GM18526 (cell line): Measurements from ENCODE around the gene GRIN3B.

Experiments
- POLR2A ChIP-seq: IDR thresholded peaks from 3 replicates; pipeline ENCODE4 v1.6.1; 2011; ENCODE audit not compliant: insufficient read length; ENCODE audit errors: extremely low read depth

Gene GRIN3B

GRCh38 chr19:1017115-1017905 is 17.1 kb downstream of the GRIN3B start:
- TF ChIP-seq POLR2A = no peak

DNA sequence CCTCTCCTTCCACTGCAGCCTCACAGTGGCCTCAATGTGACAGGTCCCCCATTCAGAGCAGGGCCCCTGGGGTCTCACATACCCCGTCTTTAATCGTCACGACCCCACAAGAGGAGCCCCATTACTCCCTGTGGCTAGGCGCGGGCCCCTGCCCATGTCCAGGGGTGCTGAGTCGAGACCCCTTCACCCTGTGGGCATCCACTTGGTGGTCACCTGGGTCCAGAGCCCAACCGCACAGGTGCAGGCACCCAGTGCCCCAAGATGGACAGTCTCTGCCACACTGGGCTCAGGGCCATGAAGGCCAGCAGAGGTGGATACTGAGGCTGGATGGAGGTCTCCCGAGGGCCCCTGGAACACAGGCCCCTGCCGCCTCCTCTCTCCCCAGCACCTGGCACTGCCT is 17.7 kb downstream of the GRIN3B start:
- TF ChIP-seq POLR2A = no peak

DNA sequence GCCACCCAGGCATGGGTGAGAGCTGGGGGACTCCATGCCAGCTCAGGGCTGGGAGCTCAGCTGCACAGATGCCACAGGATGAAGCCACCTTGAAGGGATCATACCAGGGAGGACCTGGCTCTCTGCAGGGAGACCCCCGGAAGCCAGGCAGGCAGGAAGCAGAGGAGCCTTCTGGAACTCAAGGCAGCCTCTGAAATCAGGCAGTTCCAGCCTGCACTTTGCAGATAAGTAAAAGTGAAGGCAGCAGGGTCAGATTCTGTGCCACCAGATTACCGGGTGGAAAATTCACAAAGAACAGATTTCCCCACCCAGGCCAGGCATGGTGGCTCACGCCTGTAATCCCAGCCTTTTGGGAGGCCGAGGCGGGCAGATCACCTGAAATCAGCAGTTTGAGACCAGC is 18.2 kb downstream of the GRIN3B start:
- no peak for TF ChIP-seq POLR2A

DNA sequence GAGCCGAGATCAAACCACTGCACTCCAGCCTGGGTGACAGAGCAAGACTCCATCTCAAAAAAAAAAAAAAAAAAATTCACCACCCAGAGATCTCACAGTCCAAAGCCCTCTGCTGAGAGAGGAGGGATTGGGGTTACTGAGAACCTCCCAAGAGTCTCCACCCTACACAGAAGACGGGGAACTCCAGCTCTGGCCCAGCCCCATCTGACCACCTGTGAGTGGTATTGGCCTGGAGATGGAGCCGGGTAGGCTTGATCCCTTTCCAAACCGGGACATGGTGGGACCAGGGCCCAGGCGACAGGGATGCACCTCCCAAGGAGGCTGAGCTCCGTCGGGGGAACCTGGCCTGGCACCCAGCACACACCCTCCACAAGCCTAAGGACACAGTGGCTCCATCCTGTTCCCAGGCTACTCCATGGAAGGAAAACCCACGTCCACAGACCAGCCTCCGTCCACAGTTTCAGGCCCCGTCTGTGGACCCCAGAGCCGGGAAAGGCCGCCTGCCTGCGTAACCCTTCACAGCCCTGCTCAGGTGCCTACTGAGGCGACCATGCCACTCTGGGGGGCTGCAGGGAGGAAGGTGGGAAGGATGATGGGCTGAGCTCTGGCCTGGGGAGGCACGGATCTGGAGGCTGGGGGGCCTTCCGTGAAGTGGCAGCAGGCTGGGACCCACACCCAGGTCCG is 18.9 kb downstream of the GRIN3B start:
- TF ChIP-seq POLR2A = no peak

GRCh38 chr19:1019616-1019961 is 19.4 kb downstream of the GRIN3B start:
- TF ChIP-seq POLR2A = no peak

DNA sequence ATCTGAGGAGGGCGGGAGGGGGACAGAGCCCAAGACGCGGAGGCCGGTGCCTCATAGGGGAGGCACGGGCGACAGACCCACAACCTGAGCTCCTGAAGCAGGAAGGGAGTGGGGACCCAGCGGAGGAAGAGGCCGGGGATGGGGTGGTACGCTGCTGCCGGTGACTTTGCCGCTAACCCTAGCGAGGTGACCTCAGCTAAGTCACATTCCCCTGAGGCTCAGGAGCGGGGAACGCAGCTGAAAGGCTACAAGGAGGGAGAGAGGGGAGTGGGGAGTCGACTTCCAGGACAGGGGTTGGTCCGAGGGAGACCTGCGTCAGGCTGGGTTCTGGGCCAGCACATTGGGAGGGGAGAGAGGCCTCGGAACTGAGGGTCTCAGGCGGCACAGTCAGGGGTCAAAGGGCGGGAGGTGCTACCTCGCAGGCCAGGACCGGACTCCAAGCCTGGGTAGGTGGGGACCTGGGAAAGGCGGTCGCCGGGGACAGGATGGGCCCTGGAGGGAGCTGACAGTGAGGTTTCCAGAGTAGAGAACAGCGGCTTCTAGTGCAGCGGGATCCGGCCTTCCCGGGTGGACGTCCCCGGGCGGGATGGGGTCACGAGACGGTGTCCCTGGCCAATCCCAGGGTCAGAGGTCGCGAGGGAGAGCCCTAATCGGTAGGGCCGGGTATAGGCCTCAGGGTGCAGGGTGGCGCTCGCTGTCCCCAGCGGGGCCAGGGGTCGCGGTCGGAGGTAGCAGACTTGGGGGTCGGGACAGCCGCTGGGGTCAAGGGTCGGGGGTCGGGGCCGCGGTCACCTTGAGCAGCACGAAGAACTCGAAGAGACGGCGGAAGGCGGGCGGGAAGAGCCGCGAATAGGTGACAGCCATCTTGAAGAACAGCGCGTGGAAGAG is 20.0 kb downstream of the GRIN3B start:
- TF ChIP-seq POLR2A = no peak

GRCh38 chr19:1020868-1021425 is 20.7 kb downstream of the GRIN3B start, which contains the start of gene TMEM259:
Gene TMEM259, minus strand, starts transcription at chr19:1021123. Its CDS starts 127 bp downstream, at chr19:1020996.
- TF ChIP-seq POLR2A = peak; percentile 81

- peak; percentile 72 for TF ChIP-seq POLR2A
These were observed 26.0 kb downstream of the GRIN3B start, which contains the start of gene CNN2 for GRCh38 chr19:1025960-1026782. Gene CNN2, plus strand, starts transcription at chr19:1026608. Its CDS starts 54 bp downstream, at chr19:1026662.

DNA sequence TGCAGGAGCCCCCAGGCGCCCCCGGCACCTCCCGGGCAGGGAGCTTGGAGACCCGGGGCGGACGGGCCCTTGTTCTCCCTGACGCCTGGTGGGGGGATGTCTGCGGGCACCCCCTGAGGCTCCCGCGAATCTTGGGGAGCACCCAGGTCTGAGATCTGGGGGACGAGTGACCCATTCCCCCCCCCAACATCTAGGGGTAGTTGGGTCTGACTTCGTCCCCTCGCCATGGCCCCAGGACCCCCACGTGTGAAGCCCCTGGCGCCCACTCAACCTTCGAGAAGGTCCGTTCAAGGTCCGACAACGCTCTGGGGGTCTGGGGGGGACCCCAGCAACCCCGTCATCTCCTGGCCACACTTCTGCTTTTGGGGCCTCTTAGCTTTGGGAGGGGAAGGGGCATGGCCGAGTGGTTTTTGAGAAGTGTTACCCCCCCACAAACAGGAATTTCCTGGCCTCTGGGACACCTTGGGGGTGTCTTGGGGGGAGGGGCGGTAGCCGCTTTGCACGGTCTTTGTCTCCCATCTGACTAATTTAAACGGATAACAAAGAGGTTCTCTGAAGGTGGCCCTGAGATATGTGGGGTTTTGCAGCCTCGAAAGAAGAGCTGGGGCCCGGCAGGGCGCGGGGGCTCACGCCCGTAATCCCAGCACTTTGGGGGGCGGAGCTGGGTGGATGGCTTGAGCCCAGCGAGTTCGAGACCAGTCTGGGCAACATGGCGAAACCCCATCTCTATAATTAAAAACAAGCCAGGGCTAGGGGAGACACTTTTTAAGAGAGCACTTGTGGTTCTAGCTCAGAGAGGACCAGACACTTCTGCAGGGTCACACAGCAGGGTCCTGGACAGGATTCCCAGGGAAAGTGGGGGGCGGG is 26.8 kb downstream of the GRIN3B start:
- TF ChIP-seq POLR2A = no peak

- TF ChIP-seq POLR2A = no peak
These were observed 27.4 kb downstream of the GRIN3B start for GRCh38 chr19:1027650-1028061.

GRCh38 chr19:1028062-1028926 is 28.1 kb downstream of the GRIN3B start:
- peak; percentile 57 for TF ChIP-seq POLR2A

DNA sequence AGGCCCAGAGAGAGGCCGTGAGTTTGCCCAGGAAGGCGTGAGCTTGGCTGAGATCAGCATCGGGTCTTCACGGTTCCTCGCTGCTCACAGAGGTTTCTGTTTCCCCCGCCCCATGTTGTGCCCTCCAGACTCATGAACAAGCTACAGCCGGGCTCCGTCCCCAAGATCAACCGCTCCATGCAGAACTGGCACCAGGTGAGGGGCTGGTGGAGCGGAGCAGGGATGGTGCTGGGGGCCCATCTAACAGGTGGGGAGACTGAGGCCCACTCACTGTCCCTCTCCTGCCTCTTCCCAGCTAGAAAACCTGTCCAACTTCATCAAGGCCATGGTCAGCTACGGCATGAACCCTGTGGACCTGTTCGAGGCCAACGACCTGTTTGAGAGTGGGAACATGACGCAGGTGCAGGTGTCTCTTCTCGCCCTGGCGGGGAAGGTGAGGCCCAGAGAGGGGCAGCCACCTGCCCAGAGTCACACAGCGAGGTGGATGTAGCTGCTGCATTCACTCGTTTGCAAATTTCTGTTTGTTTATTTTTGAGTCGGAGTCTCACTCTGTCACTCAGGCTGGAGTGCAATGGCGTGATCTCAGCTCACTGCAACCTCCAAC is 32.1 kb downstream of the GRIN3B start:
- TF ChIP-seq POLR2A = no peak
